T47D (cell line): ENCODE results near the gene CYP24A1.
A peak's percentile ranks its signal among the peaks of the same experiment; 100 is the strongest.

ENCODE experiments used
- DNase-seq, 2 experiments: peaks; one replicate each; pipeline versions ENCODE4 v3.0.0 to v3.0.0-alpha.2; 2011 to 2012; ENCODE audit warnings: low read depth in 1 of 2, low spot score in 1 of 2
- JUND ChIP-seq: IDR thresholded peaks from 2 replicates; pipeline ENCODE4 v1.6.1; 2012; ENCODE audit warnings: low read depth
- in situ Hi-C: cut with HindIII; loops from 2 replicates; pipeline ENCODE4 v1.10.0; 2016; ENCODE audit warnings: low sequenced_read_pairs, low pct_unique_long_range_greater_than_20kb

The CYP24A1 gene

DNA sequence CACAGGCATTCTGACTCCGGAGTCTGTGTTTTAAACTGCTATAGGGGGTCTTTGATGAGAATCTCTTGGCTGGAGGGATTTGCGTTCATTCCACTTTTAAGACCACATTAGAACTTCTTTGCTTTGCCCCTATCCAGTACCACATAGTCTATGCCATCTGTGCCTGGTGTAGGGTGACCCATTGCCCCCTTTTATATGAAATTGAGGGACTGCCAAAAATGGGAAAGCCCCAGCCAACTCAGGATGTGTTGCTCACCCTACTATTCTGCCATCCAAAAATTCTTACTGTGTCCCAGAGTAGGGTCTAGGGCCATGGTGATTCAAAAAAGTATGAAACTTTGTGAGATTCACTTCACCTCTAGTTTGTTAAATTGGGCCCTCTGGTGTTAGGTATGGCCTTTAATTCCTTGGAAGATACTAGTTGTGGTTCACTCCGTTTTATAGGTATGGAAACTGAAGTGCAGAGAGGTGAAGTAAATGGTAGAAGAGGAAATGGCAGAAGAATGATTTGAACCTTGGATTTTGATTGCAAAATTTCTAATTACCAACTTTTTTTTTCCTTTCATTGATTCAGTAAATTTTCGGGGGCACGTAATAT, 35.5 kb upstream of the CYP24A1 start:
- in situ Hi-C loops, result no loop called here
- no peak for TF ChIP-seq JUND
- DNase-seq, result peak in 1 of 2 experiments; percentile 25

DNA sequence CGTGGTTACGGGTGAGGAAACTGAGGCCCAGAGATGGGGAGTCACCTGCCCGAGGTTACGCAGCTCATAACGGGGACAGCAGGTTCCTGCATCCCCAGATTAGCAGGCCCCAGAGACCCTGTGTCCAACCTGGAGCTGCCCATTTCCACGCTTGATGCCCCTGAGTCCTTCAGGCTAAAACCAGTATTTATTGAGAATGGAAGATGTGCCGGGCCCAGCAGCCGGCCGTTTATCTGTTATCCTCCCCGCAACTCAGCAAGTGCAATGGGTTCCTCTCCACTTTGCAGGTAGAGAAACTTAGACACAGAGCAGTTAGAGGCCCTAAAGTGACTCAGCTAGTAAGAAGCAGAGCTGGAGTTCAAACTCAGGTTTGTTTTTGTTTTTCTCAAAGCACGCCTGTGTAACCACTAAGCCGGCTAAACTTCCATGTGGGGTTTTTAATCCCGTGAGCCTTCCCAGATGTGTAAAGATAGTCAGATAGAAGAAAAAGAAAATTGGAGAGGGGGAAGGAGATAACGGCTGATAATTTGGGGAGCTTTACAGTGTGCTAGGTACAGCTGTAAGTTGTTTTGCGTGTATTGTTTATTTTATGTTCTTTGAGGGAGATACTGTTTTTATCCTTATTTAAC, 34.9 kb upstream of the CYP24A1 start:
- DNase-seq, result no peak
- no peak for TF ChIP-seq JUND
- in situ Hi-C loops, result no loop called here

DNA sequence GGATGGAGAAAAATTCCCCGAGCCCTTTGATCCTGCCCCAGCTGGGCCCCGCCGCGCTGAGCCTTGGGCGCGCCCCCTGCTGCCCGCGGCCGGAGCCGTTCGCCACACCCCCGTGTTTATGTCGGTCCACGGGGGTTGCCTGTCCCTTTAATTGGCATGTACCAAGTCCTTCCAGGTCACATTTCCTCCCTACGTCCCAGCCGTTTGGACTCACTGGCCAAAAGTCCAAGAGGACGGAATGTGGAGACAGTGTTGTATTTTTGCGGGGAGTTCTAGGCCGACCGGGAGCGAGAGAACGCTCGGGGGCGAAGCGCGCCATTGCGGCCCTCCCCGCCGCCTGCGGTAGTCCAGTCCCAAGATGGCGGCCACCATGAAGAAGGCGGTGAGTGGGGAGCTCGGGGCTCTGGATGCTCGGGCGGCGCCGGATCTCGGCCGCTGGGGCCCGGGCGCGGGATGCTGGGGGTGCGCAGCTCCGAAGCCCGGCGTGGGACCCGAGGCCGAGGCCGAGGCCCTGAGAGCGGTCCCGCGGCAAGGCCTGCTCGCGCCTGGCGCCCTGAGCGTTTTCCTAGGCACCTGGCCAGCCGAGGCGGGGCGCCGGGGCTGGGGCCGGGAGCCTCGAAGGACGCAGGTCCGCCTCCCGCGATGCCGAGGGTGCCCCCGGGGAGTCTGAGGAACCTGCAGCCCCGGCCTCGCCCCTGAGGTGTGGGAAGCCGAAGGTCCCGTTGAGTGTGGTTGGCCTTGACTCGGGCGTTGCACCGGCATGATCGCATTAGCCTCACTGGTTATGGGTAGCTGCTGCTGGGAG, 34.2 kb upstream of the CYP24A1 start, which contains the start of gene PFDN4:
PFDN4 (plus strand) TSS at position 345 of the 805 bp plus-strand sequence; CDS start at position 359, 14 bp downstream.
- DNase-seq, result peak; percentile 92 to 96
- no peak; the same call in 1 of the 2 replicates for TF ChIP-seq JUND
- in situ Hi-C loops, result no loop called here

DNA sequence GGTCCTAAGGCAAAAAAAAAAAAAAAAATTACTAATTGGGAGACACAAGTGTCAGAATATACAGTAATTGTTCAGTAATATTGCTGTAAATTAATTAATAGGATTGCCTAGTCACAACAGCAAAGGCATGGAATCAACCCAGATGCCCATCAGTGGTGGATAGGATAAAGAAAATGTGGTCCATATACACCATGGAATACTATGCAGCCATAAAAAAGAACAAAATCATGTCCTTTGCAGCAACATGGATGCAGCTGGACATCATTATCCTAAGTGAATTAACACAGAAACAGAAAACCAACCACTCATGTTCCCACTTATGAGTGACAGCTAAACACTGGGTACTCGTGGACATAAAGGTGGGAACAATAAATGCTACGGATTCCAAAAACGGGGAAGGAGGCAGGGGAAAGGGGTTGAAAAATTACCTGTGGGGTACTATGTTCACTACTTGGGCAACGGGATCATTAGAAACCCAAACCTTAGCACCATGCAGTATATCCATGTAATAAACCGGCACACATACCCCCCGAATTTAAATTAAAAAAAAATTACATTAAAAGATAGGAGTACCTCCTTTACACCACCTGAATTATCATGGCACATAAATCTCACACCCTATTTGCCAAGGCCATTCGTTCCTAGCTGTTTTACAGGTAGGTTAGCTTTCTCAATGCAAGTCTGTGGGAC, 33.4 kb upstream of the CYP24A1 start:
- TF ChIP-seq JUND, result no peak
- DNase-seq, result no peak
- in situ Hi-C loops, result no loop called here

DNA sequence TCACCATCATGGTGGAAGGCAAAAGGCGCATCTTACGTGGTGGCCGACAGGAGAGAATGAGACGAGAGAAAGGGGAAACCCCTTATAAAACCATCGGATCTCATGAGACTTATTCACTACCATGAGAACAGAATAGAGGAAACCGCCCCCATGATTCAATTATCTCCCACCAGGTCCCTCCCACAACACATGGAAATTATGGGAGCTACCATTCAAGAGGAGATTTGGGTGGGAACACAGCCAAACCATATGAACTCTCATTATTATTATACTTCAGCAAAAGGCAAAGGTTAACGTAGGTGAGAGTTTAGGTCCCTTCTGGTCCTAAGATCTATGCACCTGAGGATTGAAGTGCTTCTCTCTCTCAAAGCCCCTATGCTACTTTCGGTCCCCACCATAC, 31.7 kb upstream of the CYP24A1 start:
- in situ Hi-C loops, result no loop called here
- no peak for DNase-seq
- no peak for TF ChIP-seq JUND

DNA sequence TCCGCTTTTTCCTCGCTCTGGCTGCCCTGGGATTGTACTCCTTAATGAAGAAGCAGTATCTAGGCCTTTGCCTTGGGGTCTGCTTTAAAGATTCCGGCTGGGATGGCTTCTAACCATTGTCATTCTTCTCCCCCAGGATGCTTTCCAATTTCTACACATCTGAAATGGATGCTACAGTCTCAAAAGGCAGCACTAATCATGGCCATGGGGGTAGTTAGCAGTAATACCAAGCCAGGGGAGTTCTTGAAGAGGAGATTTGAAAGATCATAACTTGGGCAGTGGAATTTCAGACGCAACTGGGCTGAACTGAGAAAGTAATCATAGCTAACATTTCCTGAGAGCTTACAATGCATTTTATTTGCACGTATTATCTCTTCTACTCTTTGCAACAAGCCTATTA, 30.7 kb upstream of the CYP24A1 start:
- TF ChIP-seq JUND, result no peak
- in situ Hi-C loops, result no loop called here
- DNase-seq, result no peak

DNA sequence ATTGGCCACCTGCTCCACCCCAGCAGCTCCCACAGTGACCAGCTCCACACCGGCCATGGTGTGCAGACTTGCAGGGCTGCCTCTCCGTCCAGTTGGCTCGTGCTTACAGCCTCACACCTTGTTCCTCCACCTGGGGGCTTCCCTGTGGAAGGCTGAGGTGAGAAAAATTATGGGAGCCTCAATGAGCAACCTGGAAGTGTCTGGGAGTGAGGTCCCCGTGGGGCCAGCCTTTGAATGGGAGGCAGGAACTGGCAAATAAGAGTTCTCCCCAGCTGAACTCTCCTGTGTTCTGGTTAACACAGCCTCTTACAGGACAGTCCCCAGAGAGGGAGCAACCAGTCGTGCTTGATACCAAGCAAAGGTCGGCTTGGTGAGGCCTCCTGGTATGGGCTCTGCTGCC, 30.3 kb upstream of the CYP24A1 start:
- in situ Hi-C loops, result no loop called here
- TF ChIP-seq JUND, result no peak
- DNase-seq, result no peak

DNA sequence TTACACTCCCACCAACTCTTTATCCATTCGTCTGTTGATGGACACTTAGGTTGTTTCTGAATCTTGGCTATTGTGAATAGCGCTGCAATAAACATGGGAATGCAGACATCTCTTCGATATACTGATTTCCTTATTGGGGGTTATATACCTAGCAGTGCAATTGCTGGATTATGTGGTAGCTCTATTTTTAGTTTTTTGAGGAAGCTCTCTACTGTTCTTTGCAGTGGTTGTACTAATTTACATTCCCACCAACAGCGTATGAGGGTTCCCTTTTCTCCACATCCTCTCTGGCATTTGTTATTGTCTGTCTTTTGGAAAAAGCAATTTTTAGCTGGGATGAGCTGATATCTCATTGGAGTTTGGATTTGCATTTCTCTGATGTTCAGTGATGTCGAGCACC, 29.5 kb upstream of the CYP24A1 start:
- no peak for DNase-seq
- in situ Hi-C loops, result no loop called here
- no peak for TF ChIP-seq JUND

GRCh38 chr20:54201268-54201846, 27.6 kb upstream of the CYP24A1 start:
- in situ Hi-C loops, result no loop called here
- DNase-seq, result no peak

GRCh38 chr20:54200487-54201267, 26.9 kb upstream of the CYP24A1 start:
- in situ Hi-C loops, result no loop called here
- TF ChIP-seq JUND, result no peak
- peak in 1 of 2 experiments; percentile 71 for DNase-seq

More at GRCh38 chr20:54201268-54201846, 27.6 kb upstream of the CYP24A1 start:
- TF ChIP-seq JUND, result no peak

DNA sequence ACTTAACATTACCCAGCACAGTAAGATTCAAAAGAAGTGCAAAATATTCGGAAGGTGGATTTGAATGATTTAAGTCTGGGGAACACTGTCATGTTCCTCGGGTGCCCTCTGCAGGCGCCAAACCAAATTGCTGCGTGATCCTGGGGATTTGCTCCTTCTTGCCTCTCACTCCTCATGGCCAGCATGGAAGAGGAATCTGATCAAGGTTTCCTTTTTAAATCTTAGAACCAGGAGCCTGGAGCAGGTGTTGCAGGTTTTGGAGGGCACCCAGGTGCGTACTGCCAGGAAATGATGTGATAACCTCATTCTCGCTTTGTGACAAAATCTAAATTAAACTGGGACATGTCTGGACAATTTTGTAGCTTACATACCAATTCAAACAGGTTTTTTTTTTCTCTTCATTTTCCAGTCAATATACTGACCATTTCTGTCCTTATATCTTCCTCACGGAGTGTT, 26.0 kb upstream of the CYP24A1 start:
- no peak for TF ChIP-seq JUND
- in situ Hi-C loops, result no loop called here
- peak; percentile 58 to 89 for DNase-seq
